ENCODE data around the gene CYP2E1.
"Not testable (repeated sequence)": the region's sequence is repeated elsewhere in the genome, so short reads cannot be mapped to it uniquely, and the experiment has no call there.

The CYP2E1 gene

DNA sequence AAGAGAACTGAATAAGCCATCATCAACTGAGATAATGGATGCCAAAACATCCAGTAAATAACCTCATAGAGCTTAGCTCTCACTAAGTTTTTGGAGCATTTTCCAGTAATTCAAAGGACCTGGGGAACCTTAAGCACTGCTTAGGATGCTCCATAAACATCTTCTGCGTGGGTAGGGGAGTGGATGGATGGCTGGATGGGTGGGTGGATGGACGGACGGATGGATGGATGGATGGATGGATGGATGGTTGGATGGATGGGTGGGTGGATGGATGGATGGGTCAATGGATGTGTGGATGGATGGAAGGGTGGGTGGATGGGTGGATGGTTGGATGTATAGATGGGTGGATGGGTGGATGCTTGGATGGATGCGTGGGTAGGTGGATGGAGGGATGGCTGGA is 9.0 kb downstream of the CYP2E1 start:
- TF ChIP-seq, protein P1, sequence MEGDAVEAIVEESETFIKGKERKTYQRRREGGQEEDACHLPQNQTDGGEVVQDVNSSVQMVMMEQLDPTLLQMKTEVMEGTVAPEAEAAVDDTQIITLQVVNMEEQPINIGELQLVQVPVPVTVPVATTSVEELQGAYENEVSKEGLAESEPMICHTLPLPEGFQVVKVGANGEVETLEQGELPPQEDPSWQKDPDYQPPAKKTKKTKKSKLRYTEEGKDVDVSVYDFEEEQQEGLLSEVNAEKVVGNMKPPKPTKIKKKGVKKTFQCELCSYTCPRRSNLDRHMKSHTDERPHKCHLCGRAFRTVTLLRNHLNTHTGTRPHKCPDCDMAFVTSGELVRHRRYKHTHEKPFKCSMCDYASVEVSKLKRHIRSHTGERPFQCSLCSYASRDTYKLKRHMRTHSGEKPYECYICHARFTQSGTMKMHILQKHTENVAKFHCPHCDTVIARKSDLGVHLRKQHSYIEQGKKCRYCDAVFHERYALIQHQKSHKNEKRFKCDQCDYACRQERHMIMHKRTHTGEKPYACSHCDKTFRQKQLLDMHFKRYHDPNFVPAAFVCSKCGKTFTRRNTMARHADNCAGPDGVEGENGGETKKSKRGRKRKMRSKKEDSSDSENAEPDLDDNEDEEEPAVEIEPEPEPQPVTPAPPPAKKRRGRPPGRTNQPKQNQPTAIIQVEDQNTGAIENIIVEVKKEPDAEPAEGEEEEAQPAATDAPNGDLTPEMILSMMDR (IDR thresholded peaks at IDR 0.05; ENCODE audit: low read depth, low read length) = no peak
- in situ Hi-C loops (cut with HindIII; ENCODE audit: low sequenced_read_pairs) = no loop called here
- no peak overlapping the region for H3K4me3 ChIP-seq (ENCODE audit: low read depth, low read length)
- DNase-seq (ENCODE audit: low read depth, low spot score) = no peak

- H3K4me3 ChIP-seq (ENCODE audit: low read depth, low read length) = no peak overlapping the region
- DNase-seq (ENCODE audit: low read depth, low spot score) = no peak
- in situ Hi-C loops (cut with HindIII; ENCODE audit: low sequenced_read_pairs) = no loop called here
- TF ChIP-seq, protein P1 (IDR thresholded peaks at IDR 0.05; ENCODE audit: low read depth, low read length) = no peak
Observed at GRCh38 chr10:133537546-133538545, 10.7 kb downstream of the CYP2E1 start.

- H3K4me3 ChIP-seq (ENCODE audit: low read depth, low read length); DNase-seq (ENCODE audit: low read depth, low spot score); in situ Hi-C loops (cut with HindIII; ENCODE audit: low sequenced_read_pairs): not testable (repeated sequence)
Observed at GRCh38 chr10:133541441-133541975, 14.3 kb downstream of the CYP2E1 start.

GRCh38 chr10:133544506-133544905 is 17.3 kb downstream of the CYP2E1 start:
- in situ Hi-C loops (cut with HindIII; ENCODE audit: low sequenced_read_pairs) = no loop called here
- DNase-seq (ENCODE audit: low read depth, low spot score) = no peak
- TF ChIP-seq, protein P1 (IDR thresholded peaks at IDR 0.05; ENCODE audit: low read depth, low read length) = no peak
- H3K4me3 ChIP-seq (ENCODE audit: low read depth, low read length) = no peak overlapping the region

GRCh38 chr10:133554600-133554999 is 27.4 kb downstream of the CYP2E1 start:
- no peak for DNase-seq (ENCODE audit: low read depth, low spot score)
- no peak overlapping the region for H3K4me3 ChIP-seq (ENCODE audit: low read depth, low read length)
- TF ChIP-seq, protein P1 (IDR thresholded peaks at IDR 0.05; ENCODE audit: low read depth, low read length) = no peak
- in situ Hi-C loops (cut with HindIII; ENCODE audit: low sequenced_read_pairs) = no loop called here

- TF ChIP-seq, protein P1 (IDR thresholded peaks at IDR 0.05; ENCODE audit: low read depth, low read length) = no peak
- no peak for DNase-seq (ENCODE audit: low read depth, low spot score)
- H3K4me3 ChIP-seq (ENCODE audit: low read depth, low read length) = no peak overlapping the region
- in situ Hi-C loops (cut with HindIII; ENCODE audit: low sequenced_read_pairs) = no loop called here
Observed at GRCh38 chr10:133555521-133555920, 28.4 kb downstream of the CYP2E1 start.

GRCh38 chr10:133557381-133557780 is 30.2 kb downstream of the CYP2E1 start:
- in situ Hi-C loops (cut with HindIII; ENCODE audit: low sequenced_read_pairs) = no loop called here
- DNase-seq (ENCODE audit: low read depth, low spot score) = no peak
- TF ChIP-seq, protein P1 (IDR thresholded peaks at IDR 0.05; ENCODE audit: low read depth, low read length) = no peak
- H3K4me3 ChIP-seq (ENCODE audit: low read depth, low read length) = no peak overlapping the region

All from astrocyte of the spinal cord (primary cell).